Neural cell (in vitro differentiated cells): ENCODE results near the gene LAPTM4A. TPM values are rescaled to one million over a fixed set of nuclear protein-coding genes. Genes with fewer than 3 reads are reported as not detected.

Experiments
- H2AFZ ChIP-seq: fragments of 200-600, 300-800 bp; sonication (generic), shearing (Covaris generic); 2 replicates; pipeline ENCODE4 v1.6.0; 2014; ENCODE audit warnings: low read depth, mild to moderate bottlenecking, antibody characterized with exemption, low read length, moderate library complexity
- H3F3A ChIP-seq: fragments of 200-600 bp; shearing (Covaris generic); 2 replicates; pipeline ENCODE4 v1.6.1; 2016; ENCODE audit warnings: mild to moderate bottlenecking, moderate library complexity, mixed read lengths, antibody characterized with exemption, low read length; ENCODE audit not compliant: insufficient read depth, poor library complexity, severe bottlenecking
- H3K27ac ChIP-seq: fragments of 200-600, 300-800 bp; sonication (generic), shearing (Covaris generic); 2 replicates; pipeline ENCODE4 v1.5.1; 2014; ENCODE audit warnings: mild to moderate bottlenecking, low read length, moderate library complexity
- H3K27me3 ChIP-seq: fragments of 300-800, 200-600 bp; sonication (generic), shearing (Covaris generic); 2 replicates; pipeline ENCODE4 v1.6.0; 2014; ENCODE audit warnings: mild to moderate bottlenecking, low read depth, low read length, moderate library complexity; ENCODE audit not compliant: insufficient read depth
- H3K36me3 ChIP-seq: fragments of 300-800, 200-600 bp; sonication (generic), shearing (Covaris generic); 2 replicates; pipeline ENCODE4 v1.5.1; 2014; ENCODE audit warnings: mild to moderate bottlenecking, antibody characterized with exemption, low read length, moderate library complexity; ENCODE audit not compliant: insufficient read depth
- H3K4me2 ChIP-seq: fragments of 300-800, 200-600 bp; sonication (generic), shearing (Covaris generic); 2 replicates; pipeline ENCODE4 v1.6.0; 2014; ENCODE audit warnings: mild to moderate bottlenecking, low read length
- H3K4me3 ChIP-seq: fragments of 300-800, 200-600 bp; sonication (generic), shearing (Covaris generic); 2 replicates; pipeline ENCODE4 v1.5.1; 2014; ENCODE audit warnings: mild to moderate bottlenecking, low read length, moderate library complexity
- H3K79me2 ChIP-seq: fragments of 200-600 bp; shearing (Covaris generic); replicated peaks from 2 replicates; pipeline ENCODE4 v1.6.0; 2014; ENCODE audit warnings: mild to moderate bottlenecking, low read length, moderate library complexity; ENCODE audit not compliant: insufficient read depth
- H3K9ac ChIP-seq: fragments of 300-800, 200-600 bp; sonication (generic), shearing (Covaris generic); 2 replicates; pipeline ENCODE4 v1.6.1; 2016; ENCODE audit warnings: mild to moderate bottlenecking, low read length, mixed read lengths
- H3K9me2 ChIP-seq: fragments of 200-600 bp; shearing (Covaris generic); 2 replicates; pipeline ENCODE4 v1.6.1; 2016; ENCODE audit warnings: mild to moderate bottlenecking, low read length, mixed read lengths; ENCODE audit not compliant: insufficient read depth
- H3K9me3 ChIP-seq: fragments of 200-600, 300-800 bp; sonication (generic), shearing (Covaris generic); 2 replicates; pipeline ENCODE4 v1.6.1; 2016; ENCODE audit warnings: mild to moderate bottlenecking, mixed run types, low read length, moderate library complexity, mixed read lengths
- H4K20me1 ChIP-seq: fragments of 200-600 bp; shearing (Covaris generic); 2 replicates; pipeline ENCODE4 v1.6.1; 2016; ENCODE audit warnings: mild to moderate bottlenecking, mixed run types; ENCODE audit not compliant: insufficient read depth
- EP300 ChIP-seq: fragments of 450-650 bp; conservative IDR thresholded peaks from 2 replicates; pipeline ENCODE4 v1.6.1; 2014; ENCODE audit warnings: antibody characterized with exemption, mild to moderate bottlenecking, moderate library complexity; ENCODE audit not compliant: poor library complexity, severe bottlenecking
- EZH2 ChIP-seq: fragments of 200-600, 300-800 bp; shearing (Covaris generic), sonication (generic); IDR thresholded peaks from 2 replicates; pipeline ENCODE4 v1.6.1; 2014; ENCODE audit warnings: antibody characterized with exemption, low read length, borderline replicate concordance, mild to moderate bottlenecking; ENCODE audit not compliant: insufficient read depth, poor library complexity, severe bottlenecking
- MXI1 ChIP-seq: fragments of 450-650 bp; conservative IDR thresholded peaks from 2 replicates; pipeline ENCODE4 v1.6.1; 2014; ENCODE audit warnings: antibody characterized with exemption, mild to moderate bottlenecking; ENCODE audit not compliant: poor library complexity, severe bottlenecking
- POLR2AphosphoS5 ChIP-seq: IDR thresholded peaks from 2 replicates; pipeline ENCODE4 v1.6.1; 2012
- RAD21 ChIP-seq: fragments of 450-650 bp; conservative IDR thresholded peaks from 2 replicates; pipeline ENCODE4 v1.6.1; 2014; ENCODE audit warnings: antibody characterized with exemption, mild to moderate bottlenecking, moderate library complexity
- SMC3 ChIP-seq: fragments of 450-650 bp; conservative IDR thresholded peaks from 2 replicates; pipeline ENCODE4 v1.6.1; 2014; ENCODE audit warnings: antibody characterized with exemption, mild to moderate bottlenecking, moderate library complexity; ENCODE audit not compliant: poor library complexity
- TAF1 ChIP-seq: IDR thresholded peaks from 2 replicates; pipeline ENCODE4 v1.6.1; 2012; ENCODE audit warnings: low read depth
- polyA plus RNA-seq: library from polyadenylated mRNA; depleted of rRNA; stranded (reverse); fragments of >200 nt; gene quantifications from 2 replicates; pipeline ENCODE4 v1.2.3, GENCODE V29; 2014
- TF ChIP-seq, protein P1 (sequence below): IDR thresholded peaks from 2 replicates; pipeline ENCODE4 v1.6.1; 2012; ENCODE audit warnings: borderline replicate concordance
- TF ChIP-seq, protein P2 (sequence below): fragments of 450-650 bp; IDR thresholded peaks from 2 replicates; pipeline ENCODE4 v1.5.1; 2014; ENCODE audit warnings: antibody characterized with exemption, mild to moderate bottlenecking, moderate library complexity; ENCODE audit not compliant: poor library complexity, severe bottlenecking

The LAPTM4A gene
- polyA plus RNA-seq, 1 donor from 2014 or later, result 81.7 TPM

GRCh38 chr2:20040489-20041172, 10.8 kb downstream of the LAPTM4A start:
- H3K36me3 ChIP-seq, result no peaks in the 10 kb centered on the region
- H3K9me2 ChIP-seq, result no peaks in the 10 kb centered on the region
- H3F3A ChIP-seq, result no peaks in the 10 kb centered on the region
- H4K20me1 ChIP-seq, result no peaks in the 10 kb centered on the region
- no peak overlapping the region for H2AFZ ChIP-seq
- H3K9me3 ChIP-seq, result no peaks in the 10 kb centered on the region
- H3K27ac ChIP-seq, result no peak overlapping the region
- TF ChIP-seq MXI1 (no peak), POLR2AphosphoS5 (no peak), RAD21 (no peak), TAF1 (no peak)
- H3K4me2 ChIP-seq, result no peak overlapping the region
- peaks cover 45% of the 10 kb centered on the region for H3K79me2 ChIP-seq
- H3K4me3 ChIP-seq, result no peak overlapping the region
- no peak overlapping the region for H3K9ac ChIP-seq
- no peaks in the 10 kb centered on the region for H3K27me3 ChIP-seq

- Histone ChIP-seq H3K4me2 (no peak overlapping the region), H3F3A (no peaks in the 10 kb centered on the region), H3K27me3 (no peaks in the 10 kb centered on the region), H2AFZ (no peak overlapping the region), H3K27ac (no peak overlapping the region), H3K79me2 (peaks cover 20% of the 10 kb centered on the region), H4K20me1 (peaks cover 4% of the 10 kb centered on the region), H3K4me3 (no peak overlapping the region), H3K9me2 (no peaks in the 10 kb centered on the region), H3K36me3 (no peaks in the 10 kb centered on the region), H3K9ac (no peak overlapping the region), H3K9me3 (no peaks in the 10 kb centered on the region)
- TF ChIP-seq POLR2AphosphoS5 (no peak), EP300 (no peak), SMC3 (no peak), MXI1 (no peak), RAD21 (no peak), TAF1 (no peak), EZH2 (no peak)
- TF ChIP-seq, protein P1, sequence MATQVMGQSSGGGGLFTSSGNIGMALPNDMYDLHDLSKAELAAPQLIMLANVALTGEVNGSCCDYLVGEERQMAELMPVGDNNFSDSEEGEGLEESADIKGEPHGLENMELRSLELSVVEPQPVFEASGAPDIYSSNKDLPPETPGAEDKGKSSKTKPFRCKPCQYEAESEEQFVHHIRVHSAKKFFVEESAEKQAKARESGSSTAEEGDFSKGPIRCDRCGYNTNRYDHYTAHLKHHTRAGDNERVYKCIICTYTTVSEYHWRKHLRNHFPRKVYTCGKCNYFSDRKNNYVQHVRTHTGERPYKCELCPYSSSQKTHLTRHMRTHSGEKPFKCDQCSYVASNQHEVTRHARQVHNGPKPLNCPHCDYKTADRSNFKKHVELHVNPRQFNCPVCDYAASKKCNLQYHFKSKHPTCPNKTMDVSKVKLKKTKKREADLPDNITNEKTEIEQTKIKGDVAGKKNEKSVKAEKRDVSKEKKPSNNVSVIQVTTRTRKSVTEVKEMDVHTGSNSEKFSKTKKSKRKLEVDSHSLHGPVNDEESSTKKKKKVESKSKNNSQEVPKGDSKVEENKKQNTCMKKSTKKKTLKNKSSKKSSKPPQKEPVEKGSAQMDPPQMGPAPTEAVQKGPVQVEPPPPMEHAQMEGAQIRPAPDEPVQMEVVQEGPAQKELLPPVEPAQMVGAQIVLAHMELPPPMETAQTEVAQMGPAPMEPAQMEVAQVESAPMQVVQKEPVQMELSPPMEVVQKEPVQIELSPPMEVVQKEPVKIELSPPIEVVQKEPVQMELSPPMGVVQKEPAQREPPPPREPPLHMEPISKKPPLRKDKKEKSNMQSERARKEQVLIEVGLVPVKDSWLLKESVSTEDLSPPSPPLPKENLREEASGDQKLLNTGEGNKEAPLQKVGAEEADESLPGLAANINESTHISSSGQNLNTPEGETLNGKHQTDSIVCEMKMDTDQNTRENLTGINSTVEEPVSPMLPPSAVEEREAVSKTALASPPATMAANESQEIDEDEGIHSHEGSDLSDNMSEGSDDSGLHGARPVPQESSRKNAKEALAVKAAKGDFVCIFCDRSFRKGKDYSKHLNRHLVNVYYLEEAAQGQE, result no peak
- TF ChIP-seq, protein P2, sequence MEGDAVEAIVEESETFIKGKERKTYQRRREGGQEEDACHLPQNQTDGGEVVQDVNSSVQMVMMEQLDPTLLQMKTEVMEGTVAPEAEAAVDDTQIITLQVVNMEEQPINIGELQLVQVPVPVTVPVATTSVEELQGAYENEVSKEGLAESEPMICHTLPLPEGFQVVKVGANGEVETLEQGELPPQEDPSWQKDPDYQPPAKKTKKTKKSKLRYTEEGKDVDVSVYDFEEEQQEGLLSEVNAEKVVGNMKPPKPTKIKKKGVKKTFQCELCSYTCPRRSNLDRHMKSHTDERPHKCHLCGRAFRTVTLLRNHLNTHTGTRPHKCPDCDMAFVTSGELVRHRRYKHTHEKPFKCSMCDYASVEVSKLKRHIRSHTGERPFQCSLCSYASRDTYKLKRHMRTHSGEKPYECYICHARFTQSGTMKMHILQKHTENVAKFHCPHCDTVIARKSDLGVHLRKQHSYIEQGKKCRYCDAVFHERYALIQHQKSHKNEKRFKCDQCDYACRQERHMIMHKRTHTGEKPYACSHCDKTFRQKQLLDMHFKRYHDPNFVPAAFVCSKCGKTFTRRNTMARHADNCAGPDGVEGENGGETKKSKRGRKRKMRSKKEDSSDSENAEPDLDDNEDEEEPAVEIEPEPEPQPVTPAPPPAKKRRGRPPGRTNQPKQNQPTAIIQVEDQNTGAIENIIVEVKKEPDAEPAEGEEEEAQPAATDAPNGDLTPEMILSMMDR, result no peak
Observed at GRCh38 chr2:20037660-20038059, 13.8 kb downstream of the LAPTM4A start.
